NT2/D1 (cell line): ENCODE measurements around the gene RFC5.

Source experiments
- SUZ12 ChIP-seq: IDR thresholded peaks from 2 replicates; pipeline ENCODE4 v1.6.1; 2011; ENCODE audit not compliant: insufficient read length, insufficient read depth; ENCODE audit errors: extremely low read depth
- YY1 ChIP-seq: IDR thresholded peaks from 2 replicates; pipeline ENCODE4 v1.6.1; 2011; ENCODE audit not compliant: insufficient read length, insufficient read depth

- TF ChIP-seq YY1 (no peak), SUZ12 (no peak)
Observed at GRCh38 chr12:117977373-117977772, 39.1 kb upstream of the RFC5 start.
